ENCODE measurements around the gene WDR90. TPM values are rescaled to one million over a fixed set of nuclear protein-coding genes. Genes with fewer than 3 reads are reported as not detected.

The WDR90 gene
- total and polyA plus RNA-seq, 2 experiments from 2014 or later, result 25.9 to 42.2 TPM

- no peak for TF ChIP-seq REST (IDR thresholded peaks at IDR 0.05; ENCODE audit: unreplicated experiment)
- no peak for TF ChIP-seq NANOG (IDR thresholded peaks at IDR 0.05; ENCODE audit: borderline replicate concordance)
- no peak for TF ChIP-seq EZH2phosphoT487 (IDR thresholded peaks at IDR 0.05; ENCODE audit: unreplicated experiment)
- TF ChIP-seq CREB1 (CRISPR knock-in tag; IDR thresholded peaks at IDR 0.05; ENCODE audit: low read depth), result no peak
- TF ChIP-seq EZH2 (IDR thresholded peaks at IDR 0.05; ENCODE audit: low read depth, unreplicated experiment), result no peak
- TF ChIP-seq STAT1 (IDR thresholded peaks at IDR 0.05; ENCODE audit: unreplicated experiment), result no peak
- TF ChIP-seq ZNF114 (CRISPR knock-in tag; IDR thresholded peaks at IDR 0.05), result no peak
- TF ChIP-seq ZNF331 (CRISPR knock-in tag; IDR thresholded peaks at IDR 0.05; ENCODE audit: low read depth), result no peak
Measured at GRCh38 chr16:638836-639235, 10.3 kb upstream of the WDR90 start (continued).

GRCh38 chr16:640614-641013 lies 8.6 kb upstream of the WDR90 start:
- TF ChIP-seq ZNF114 (CRISPR knock-in tag; IDR thresholded peaks at IDR 0.05) (no peak), CREB1 (CRISPR knock-in tag; IDR thresholded peaks at IDR 0.05; ENCODE audit: low read depth) (no peak)
- Histone ChIP-seq H3K36me3 (ENCODE audit: insufficient read depth) (no peaks in the 10 kb centered on the region), H4K20me1 (replicated peaks; ENCODE audit: insufficient read depth) (no peaks in the 10 kb centered on the region; the same call in 1 of the 2 replicates), H3F3A (replicated peaks; ENCODE audit: low read depth) (0 out of 2 replicates have a peak, but pooled peaks cover 6% of the 10 kb centered on the region), H3K9me2 (ENCODE audit: insufficient read depth) (no peaks in the 10 kb centered on the region), H2AFZ (no peak overlapping the region), H3K27ac (ENCODE audit: low read depth) (no peak overlapping the region), H3K79me2 (replicated peaks; ENCODE audit: insufficient read depth) (peaks cover 17% of the 10 kb centered on the region; the same call in 1 of the 2 replicates), H3K4me1 (ENCODE audit: insufficient read depth) (peaks cover 24% of the 10 kb centered on the region), H3K27me3 (ENCODE audit: insufficient read depth) (no peaks in the 10 kb centered on the region), H3K4me2 (no peak overlapping the region; the same call in 1 of the 2 replicates), H3K4me3 (no peak overlapping the region)
- H3K27ac Mint-ChIP-seq, result no peak overlapping the region
- no peaks in the 10 kb centered on the region for H3K36me3 Mint-ChIP-seq (ENCODE audit: low read depth)
- no peak for DNase-seq (ENCODE audit: low spot score)
- peak overlapping the region; percentile 67 for H3K4me3 Mint-ChIP-seq
- H3K4me1 Mint-ChIP-seq, result peaks cover 23% of the 10 kb centered on the region
- H3K27me3 Mint-ChIP-seq (ENCODE audit: insufficient read depth, low read depth, poor library complexity), result peaks cover 12% of the 10 kb centered on the region
- ATAC-seq, result no peak
- peaks cover 4% of the 10 kb centered on the region; the same call in 2 of the 3 replicates for H3K9me3 Mint-ChIP-seq

- Histone ChIP-seq H3K27me3 (ENCODE audit: insufficient read depth) (no peaks in the 10 kb centered on the region), H3K9me2 (ENCODE audit: insufficient read depth) (no peaks in the 10 kb centered on the region), H3K79me2 (replicated peaks; ENCODE audit: insufficient read depth) (peaks cover 17% of the 10 kb centered on the region; the same call in 1 of the 2 replicates), H3K36me3 (ENCODE audit: insufficient read depth) (no peaks in the 10 kb centered on the region), H3F3A (replicated peaks; ENCODE audit: low read depth) (0 out of 2 replicates have a peak, but pooled peaks cover 6% of the 10 kb centered on the region), H3K4me3 (peak within 1 kb of the TSS; percentile 74), H3K4me2 (peak within 1 kb of the TSS; percentile 80), H3K27ac (ENCODE audit: low read depth) (no peak within 1 kb of the TSS), H3K4me1 (ENCODE audit: insufficient read depth) (peaks cover 24% of the 10 kb centered on the region), H2AFZ (peak within 1 kb of the TSS; percentile 18), H4K20me1 (replicated peaks; ENCODE audit: insufficient read depth) (no peaks in the 10 kb centered on the region; the same call in 1 of the 2 replicates)
- no peak within 1 kb of the TSS for H3K27ac Mint-ChIP-seq
- no peaks in the 10 kb centered on the region for H3K36me3 Mint-ChIP-seq (ENCODE audit: low read depth)
- H3K27me3 Mint-ChIP-seq (ENCODE audit: insufficient read depth, low read depth, poor library complexity), result peaks cover 11% of the 10 kb centered on the region
- peaks cover 23% of the 10 kb centered on the region for H3K4me1 Mint-ChIP-seq
- peaks cover 2% of the 10 kb centered on the region; the same call in 2 of the 3 replicates for H3K9me3 Mint-ChIP-seq
- peak within 1 kb of the TSS; percentile 75 for H3K4me3 Mint-ChIP-seq
- DNase-seq (ENCODE audit: low spot score) (peak; percentile 92), ATAC-seq (peak; percentile 52)
- TF ChIP-seq EZH2phosphoT487 (IDR thresholded peaks at IDR 0.05; ENCODE audit: unreplicated experiment), result no peak
- no peak for TF ChIP-seq CTCF (conservative IDR thresholded peaks at IDR 0.05; ENCODE audit: low read depth in 2 of 2)
- TF ChIP-seq REST (IDR thresholded peaks at IDR 0.05; ENCODE audit: unreplicated experiment), result no peak
Measured at GRCh38 chr16:641326-642188, 7.6 kb upstream of the WDR90 start, which contains the start of gene MCRIP2. MCRIP2 (plus strand) TSS chr16:641828; CDS start chr16:641992, 164 bp downstream.
